AG09319 (cell line): Measurements from ENCODE around the gene ZNF841.
"Not testable (repeated sequence)": the region's sequence is repeated elsewhere in the genome, so short reads cannot be mapped to it uniquely, and the experiment has no call there.

Experiments
- DNase-seq: peaks from one replicate; pipeline ENCODE4 v3.0.0-alpha.2; 2010; ENCODE audit warnings: low read depth; ENCODE audit errors: extremely low read depth
- CTCF ChIP-seq: IDR thresholded peaks from 2 replicates; pipeline ENCODE4 v1.5.1; 2011; ENCODE audit warnings: low read depth, mild to moderate bottlenecking, inconsistent platforms, low read length, moderate library complexity

The ZNF841 gene

DNA sequence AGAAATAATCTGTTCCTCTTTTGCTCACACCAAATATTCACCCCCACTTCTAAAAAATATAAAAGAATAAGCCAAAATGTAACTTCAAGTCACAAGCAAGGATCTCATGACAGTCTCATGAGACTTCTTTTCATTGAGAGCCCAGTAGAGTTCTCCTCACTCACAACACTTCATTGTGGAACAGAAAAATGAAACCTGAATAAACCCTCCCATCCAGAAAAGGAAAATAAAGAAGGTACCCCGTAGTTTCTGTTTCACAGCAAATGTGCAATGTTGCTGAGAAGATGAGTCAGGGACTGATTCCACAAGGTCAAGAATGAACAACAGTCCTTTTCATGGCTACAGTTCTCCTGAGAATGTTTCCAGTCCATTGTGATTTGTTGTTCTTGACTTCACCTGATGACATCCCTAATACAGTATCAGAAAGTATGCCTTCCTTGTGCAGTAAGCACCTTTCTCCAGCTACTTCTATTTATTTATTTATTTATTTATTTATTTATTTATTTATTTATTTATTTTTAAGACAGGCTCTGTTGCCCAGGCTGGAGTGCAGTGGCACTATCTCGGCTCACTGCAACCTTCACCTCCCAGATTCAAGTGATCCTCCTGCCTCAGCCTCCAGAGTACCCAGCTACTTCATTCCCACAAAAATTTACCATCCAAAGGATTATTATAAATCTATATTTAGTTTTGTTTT, 6.4 kb upstream of the ZNF841 start:
- DNase-seq, result no peak
- TF ChIP-seq CTCF, result no peak

GRCh38 chr19:52099497-52100138, 4.1 kb upstream of the ZNF841 start:
- no peak for TF ChIP-seq CTCF
- no peak for DNase-seq

DNA sequence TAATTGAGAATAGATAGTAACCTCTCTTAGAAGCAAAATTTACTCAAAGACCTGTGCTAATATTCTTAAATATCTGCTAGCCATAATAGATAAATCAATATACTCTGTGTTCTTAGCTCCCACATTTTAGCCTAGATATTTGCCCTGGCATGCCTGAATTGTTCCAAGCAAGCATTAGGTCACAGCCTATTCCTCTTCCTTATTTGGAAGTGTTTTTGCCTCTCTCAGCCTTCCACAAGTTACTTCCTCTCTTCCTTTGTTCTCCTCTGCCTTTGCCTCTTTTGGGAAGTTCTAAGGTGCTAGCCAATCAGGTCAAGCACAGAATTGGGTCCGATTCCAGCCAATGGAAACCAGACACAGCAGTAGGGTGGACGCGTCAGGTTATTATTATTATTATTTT, 851 bp upstream of the ZNF841 start:
- DNase-seq, result not testable (repeated sequence)

GRCh38 chr19:52094526-52095130, 937 bp downstream of the ZNF841 start:
- DNase-seq, result no peak
- no peak for TF ChIP-seq CTCF

DNA sequence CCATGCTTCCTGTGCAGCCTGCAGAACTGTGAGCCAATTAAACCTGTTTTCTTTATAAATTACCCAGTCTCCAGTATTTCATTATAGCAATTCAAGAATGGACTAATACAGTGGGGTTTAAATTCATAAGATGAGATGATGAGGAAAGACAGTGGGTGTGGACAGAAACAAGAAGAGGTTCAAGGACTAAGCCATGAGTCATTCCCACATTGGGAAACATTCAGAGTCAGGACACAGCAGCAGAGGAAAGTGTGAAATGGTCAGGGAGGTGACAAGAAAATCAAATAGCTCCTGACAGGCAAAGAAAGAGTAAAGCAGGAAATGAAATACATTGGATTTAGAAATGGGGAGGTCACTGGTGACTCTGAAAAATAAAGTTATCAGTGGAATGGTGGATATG, 9.1 kb downstream of the ZNF841 start:
- DNase-seq, result no peak
- no peak for TF ChIP-seq CTCF

DNA sequence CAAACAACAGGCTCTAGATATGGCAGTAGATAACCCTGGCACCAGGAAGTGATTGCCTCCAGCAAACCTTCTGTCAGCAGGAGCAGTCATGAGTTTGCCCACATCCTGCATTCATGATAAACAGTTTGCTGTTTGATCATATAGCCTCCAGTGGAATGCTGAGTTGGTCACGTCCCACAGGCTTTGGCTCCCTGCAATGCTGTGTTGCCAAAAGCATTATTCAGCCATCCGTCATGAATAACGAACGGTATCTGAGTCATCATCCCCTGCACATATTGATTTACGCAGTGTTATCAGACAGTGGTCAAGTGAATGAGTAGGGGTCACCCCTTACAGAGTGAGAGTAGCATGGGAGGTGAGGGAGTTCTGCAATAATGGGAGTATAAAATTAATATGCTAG, 25.1 kb downstream of the ZNF841 start:
- no peak for DNase-seq
- TF ChIP-seq CTCF, result no peak

GRCh38 chr19:52069653-52070052, 25.9 kb downstream of the ZNF841 start:
- TF ChIP-seq CTCF, result no peak
- no peak for DNase-seq
